Activated CD4-positive, alpha-beta T cell treated with anti-CD3 and anti-CD28 coated beads for 48 hours (primary cell): Measurements from ENCODE around the gene PGAP6.
"Not testable (repeated sequence)": the region's sequence is repeated elsewhere in the genome, so short reads cannot be mapped to it uniquely, and the experiment has no call there.

Experiments used
- DNase-seq: peaks from one replicate; pipeline ENCODE4 v3.0.0-alpha.2; 2020

PGAP6 gene

GRCh38 chr16:346587-346986 is 35.2 kb downstream of the PGAP6 start:
- no peak for DNase-seq

GRCh38 chr16:345772-346171 is 36.0 kb downstream of the PGAP6 start:
- DNase-seq, result no peak

GRCh38 chr16:342455-343213 is 39.1 kb downstream of the PGAP6 start:
- DNase-seq, result no peak

DNA sequence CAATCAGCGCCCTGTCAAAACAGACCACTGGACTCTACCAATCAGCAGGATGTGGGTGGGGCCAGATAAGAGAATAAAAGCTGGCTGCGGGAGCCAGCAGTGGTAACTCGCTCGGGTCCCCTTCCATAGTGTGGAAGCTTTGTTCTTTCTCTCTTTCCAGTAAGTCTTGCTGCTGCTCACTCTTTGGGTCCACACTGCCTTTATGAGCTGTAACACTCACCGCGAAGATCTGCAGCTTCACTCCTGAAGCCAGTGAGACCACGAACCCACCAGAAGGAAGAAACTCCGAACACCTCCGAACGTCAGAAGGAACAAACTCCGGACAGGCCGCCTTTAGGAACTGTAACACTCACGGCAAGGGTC is 39.8 kb downstream of the PGAP6 start:
- not testable (repeated sequence) for DNase-seq

DNA sequence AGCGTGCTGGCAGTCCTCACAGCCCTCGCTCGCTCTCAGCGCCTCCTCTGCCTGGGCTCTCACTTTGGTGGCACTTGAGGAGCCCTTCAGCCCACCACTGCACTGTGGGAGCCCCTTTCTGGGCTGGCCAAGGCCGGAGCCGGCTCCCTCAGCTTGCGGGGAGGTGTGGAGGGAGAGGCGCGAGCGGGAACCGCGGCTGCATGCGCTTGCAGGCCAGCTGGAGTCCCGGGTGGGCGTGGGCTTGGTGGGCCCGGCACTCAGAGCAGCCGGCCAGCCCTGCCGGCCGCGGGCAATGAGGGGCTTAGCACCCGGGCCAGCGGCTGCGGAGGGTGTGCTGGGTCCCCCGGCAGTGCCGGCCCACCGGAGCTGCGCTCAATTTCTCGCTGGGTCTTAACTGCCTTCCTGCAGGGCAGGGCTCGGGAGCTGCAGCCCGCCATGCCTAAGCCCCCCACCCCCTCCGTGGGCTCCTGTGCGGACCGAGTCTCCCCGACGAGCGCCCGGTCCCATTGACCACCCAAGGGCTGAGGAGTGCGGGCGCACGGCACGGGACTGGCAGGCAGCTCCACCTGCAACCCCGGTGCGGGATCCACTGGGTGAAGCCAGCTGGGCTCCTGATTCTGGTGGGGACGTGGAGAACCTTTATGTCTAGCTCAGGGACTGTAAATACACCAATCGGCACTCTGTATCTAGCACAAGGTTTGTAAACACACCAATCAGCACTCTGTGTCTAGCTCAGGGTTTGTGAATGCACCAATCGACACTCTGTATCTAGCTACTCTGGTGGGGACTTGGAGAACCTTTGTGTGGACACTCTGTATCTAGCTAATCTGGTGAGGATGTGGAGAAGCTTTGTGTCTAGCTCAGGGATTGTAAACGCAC is 40.4 kb downstream of the PGAP6 start:
- not testable (repeated sequence) for DNase-seq

DNA sequence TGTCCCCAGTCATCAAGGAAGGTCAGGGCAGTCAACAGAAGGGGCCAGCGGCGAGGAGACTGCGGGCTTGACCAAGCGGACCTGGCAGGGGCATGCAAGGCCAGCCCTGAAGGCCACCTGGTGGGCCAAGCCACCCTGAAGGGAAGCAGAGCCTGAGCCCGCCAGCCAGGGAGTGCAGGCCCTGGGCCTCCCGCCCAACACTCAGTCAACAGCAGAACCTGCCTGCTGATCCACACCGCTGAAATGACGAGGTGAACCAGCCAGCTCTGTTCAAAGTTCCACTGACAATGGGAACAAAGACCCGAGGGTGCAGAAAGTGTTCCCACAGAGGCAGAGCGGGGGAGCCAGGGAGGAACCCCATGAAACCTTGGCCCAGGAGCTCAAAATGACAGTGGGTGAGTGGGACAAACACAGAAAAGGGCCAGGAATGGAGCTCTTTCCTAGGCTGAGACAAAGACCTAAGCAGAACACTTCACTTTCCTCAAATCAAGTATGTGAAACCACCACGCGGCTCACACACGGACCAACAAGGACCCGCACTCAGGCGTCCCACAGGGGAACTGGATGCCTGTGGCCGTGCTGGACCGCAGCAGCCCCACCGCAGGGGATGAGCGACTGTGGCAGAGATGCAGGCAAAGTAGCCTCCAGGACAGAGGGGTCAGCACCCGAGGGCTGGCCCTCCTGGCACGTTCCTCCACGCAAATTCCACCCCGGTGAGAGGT is 41.2 kb downstream of the PGAP6 start:
- no peak for DNase-seq

DNA sequence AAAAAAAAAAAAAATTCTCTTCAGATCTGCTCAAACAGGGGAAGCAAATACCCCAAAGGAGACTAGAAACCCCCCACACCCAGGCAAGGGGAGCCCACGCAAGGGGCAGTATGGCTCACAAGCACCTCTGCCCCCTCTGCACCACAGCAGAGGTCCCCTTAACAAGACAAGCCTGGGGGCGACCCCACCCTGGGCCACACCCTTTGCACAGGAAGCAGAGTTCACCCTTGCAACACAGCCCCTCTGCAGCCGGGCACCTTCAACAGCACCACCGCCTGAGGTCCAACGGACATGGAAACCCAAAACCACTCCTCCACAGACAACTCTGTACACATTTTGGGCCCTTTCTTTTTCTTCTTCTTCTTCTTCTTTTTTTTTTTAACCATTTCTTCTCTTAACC is 42.1 kb downstream of the PGAP6 start:
- DNase-seq, result no peak

DNA sequence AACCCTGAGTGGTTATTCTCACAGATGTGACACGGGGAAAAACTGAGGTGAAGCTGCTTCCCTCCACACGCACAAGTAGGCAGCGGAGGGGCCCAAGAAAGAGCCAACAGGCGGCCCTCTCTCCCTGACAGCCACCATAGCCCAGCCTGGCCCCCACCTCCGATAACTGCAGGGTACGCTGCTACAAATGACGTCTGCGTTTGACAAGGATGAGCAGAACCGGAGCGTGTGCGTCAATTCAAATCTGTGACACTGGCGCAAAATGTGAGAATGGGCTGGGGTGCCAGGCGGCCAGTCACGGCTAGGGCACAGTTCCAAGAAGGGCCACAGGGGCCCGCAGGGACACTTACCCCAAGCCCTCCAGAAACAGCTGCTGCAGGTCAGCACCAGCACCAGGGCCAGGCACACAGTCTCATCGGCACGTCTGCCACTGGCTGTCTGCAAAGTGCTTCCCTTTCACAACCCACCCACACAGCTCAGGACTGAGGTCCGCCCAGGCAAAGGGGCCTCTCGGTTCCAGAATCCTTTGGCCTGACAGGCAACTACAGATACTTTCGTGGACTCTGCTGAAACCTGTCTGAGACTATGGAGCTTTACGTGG is 43.7 kb downstream of the PGAP6 start:
- DNase-seq, result no peak

GRCh38 chr16:337437-337836 is 44.3 kb downstream of the PGAP6 start:
- DNase-seq, result no peak

DNA sequence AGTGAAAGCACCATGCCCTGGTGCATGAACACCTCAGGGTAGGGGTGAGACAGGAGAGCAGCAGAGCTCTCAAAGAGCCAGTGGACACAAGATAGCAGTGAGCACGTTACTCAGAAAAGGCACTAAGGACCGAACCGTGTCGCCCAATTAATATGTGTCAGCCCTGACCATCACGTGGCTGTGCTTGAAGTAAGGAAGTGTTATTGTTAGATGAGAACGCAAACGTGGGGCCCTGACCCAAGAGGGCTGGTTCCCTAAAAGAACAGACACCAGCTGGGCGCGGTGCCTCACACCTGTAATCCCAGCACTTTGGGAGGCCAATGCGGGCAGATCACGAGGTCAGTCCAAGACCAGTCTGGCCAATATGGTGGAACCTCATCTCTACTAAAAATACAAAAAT is 45.5 kb downstream of the PGAP6 start:
- DNase-seq, result no peak

- not testable (repeated sequence) for DNase-seq
These were observed 46.7 kb downstream of the PGAP6 start for GRCh38 chr16:334861-335632.

- not testable (repeated sequence) for DNase-seq
These were observed 47.5 kb downstream of the PGAP6 start for GRCh38 chr16:334164-334832.

GRCh38 chr16:333406-334094 is 48.2 kb downstream of the PGAP6 start:
- no peak for DNase-seq

GRCh38 chr16:331181-331814 is 50.5 kb downstream of the PGAP6 start:
- not testable (repeated sequence) for DNase-seq

- DNase-seq, result no peak
These were observed 51.0 kb downstream of the PGAP6 start for GRCh38 chr16:330741-331140.

GRCh38 chr16:325375-326145 is 56.2 kb downstream of the PGAP6 start:
- DNase-seq, result no peak

GRCh38 chr16:324451-325334 is 57.1 kb downstream of the PGAP6 start:
- peak; percentile 55 for DNase-seq

DNA sequence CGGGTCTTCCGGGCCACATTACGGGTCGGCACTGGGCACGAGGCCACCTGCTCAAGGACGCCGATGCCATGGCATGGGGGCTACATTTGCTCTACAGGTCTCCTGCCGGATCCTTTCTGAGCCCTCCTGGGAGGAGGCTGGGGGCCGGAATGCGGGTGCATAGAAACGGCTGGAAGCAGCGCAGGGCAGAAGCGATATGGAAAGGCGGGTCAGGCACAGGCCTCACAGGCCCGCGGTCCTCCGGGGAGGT is 57.7 kb downstream of the PGAP6 start:
- DNase-seq, result no peak
